Measurements from ENCODE around the gene ANTXRL.
"Not testable (repeated sequence)": the region's sequence is repeated elsewhere in the genome, so short reads cannot be mapped to it uniquely, and the experiment has no call there.

ANTXRL gene

GRCh38 chr10:46310851-46311250 is 24.1 kb downstream of the ANTXRL start:
- DNase-seq: no peak

- no peak for DNase-seq
Observed at GRCh38 chr10:46311501-46311951, 24.7 kb downstream of the ANTXRL start.

GRCh38 chr10:46311961-46312431 is 25.2 kb downstream of the ANTXRL start:
- not testable (repeated sequence) for DNase-seq

- no peak for DNase-seq
Observed at GRCh38 chr10:46312953-46313352, 26.2 kb downstream of the ANTXRL start.

GRCh38 chr10:46314071-46314470 is 27.3 kb downstream of the ANTXRL start:
- no peak for DNase-seq

- DNase-seq: not testable (repeated sequence)
Observed at GRCh38 chr10:46315071-46315860, 28.5 kb downstream of the ANTXRL start.

- no peak for DNase-seq
Observed at GRCh38 chr10:46317370-46317769, 30.6 kb downstream of the ANTXRL start.

GRCh38 chr10:46317889-46318288 is 31.1 kb downstream of the ANTXRL start:
- DNase-seq: no peak

- DNase-seq: no peak
Observed at GRCh38 chr10:46318799-46319198, 32.0 kb downstream of the ANTXRL start.

GRCh38 chr10:46319389-46319788 is 32.6 kb downstream of the ANTXRL start:
- no peak for DNase-seq

- DNase-seq: no peak
Observed at GRCh38 chr10:46321770-46322169, 35.0 kb downstream of the ANTXRL start.

GRCh38 chr10:46323176-46323575 is 36.4 kb downstream of the ANTXRL start:
- no peak for DNase-seq

GRCh38 chr10:46325021-46325420 is 38.2 kb downstream of the ANTXRL start:
- no peak for DNase-seq

GRCh38 chr10:46326066-46326465 is 39.3 kb downstream of the ANTXRL start:
- no peak for DNase-seq

GRCh38 chr10:46326971-46327370 is 40.2 kb downstream of the ANTXRL start:
- DNase-seq: no peak

GRCh38 chr10:46327685-46328084 is 40.9 kb downstream of the ANTXRL start:
- no peak for DNase-seq

- no peak for DNase-seq
Observed at GRCh38 chr10:46328853-46329689, 42.3 kb downstream of the ANTXRL start.

- no peak for DNase-seq
Observed at GRCh38 chr10:46329690-46330016, 42.9 kb downstream of the ANTXRL start.

- DNase-seq: no peak
Observed at GRCh38 chr10:46330894-46331293, 44.1 kb downstream of the ANTXRL start.

GRCh38 chr10:46365484-46365883 is 78.7 kb downstream of the ANTXRL start:
- not testable (repeated sequence) for DNase-seq

GRCh38 chr10:46367209-46367608 is 80.4 kb downstream of the ANTXRL start:
- not testable (repeated sequence) for DNase-seq

- not testable (repeated sequence) for DNase-seq
Observed at GRCh38 chr10:46367666-46368240, 81.0 kb downstream of the ANTXRL start.

- DNase-seq: not testable (repeated sequence)
Observed at GRCh38 chr10:46368956-46369355, 82.2 kb downstream of the ANTXRL start.
